ENCODE measurements around the gene PLAGL2.
"Not testable (repeated sequence)": the region's sequence is repeated elsewhere in the genome, so short reads cannot be mapped to it uniquely, and the experiment has no call there.

PLAGL2 gene

DNA sequence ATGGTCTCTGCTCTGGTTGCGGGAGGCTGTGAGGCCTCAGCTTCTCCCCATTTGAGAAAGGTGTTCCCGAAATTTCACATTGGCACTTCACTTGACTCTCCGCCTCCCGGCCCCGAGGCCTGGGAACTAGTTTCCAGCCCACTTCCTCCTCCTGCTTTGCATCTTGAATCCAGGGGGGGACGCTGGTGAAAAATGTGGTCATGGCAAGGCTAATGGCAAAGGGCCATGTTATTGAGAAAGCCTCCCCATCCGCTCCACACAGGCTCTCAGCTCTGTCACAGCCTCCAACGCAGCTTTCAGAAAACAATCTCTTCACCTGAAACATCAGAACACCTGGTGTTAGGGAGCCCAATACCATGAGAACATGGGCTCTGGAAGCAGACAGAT lies 5.6 kb downstream of the PLAGL2 start:
- no peak for DNase-seq

DNA sequence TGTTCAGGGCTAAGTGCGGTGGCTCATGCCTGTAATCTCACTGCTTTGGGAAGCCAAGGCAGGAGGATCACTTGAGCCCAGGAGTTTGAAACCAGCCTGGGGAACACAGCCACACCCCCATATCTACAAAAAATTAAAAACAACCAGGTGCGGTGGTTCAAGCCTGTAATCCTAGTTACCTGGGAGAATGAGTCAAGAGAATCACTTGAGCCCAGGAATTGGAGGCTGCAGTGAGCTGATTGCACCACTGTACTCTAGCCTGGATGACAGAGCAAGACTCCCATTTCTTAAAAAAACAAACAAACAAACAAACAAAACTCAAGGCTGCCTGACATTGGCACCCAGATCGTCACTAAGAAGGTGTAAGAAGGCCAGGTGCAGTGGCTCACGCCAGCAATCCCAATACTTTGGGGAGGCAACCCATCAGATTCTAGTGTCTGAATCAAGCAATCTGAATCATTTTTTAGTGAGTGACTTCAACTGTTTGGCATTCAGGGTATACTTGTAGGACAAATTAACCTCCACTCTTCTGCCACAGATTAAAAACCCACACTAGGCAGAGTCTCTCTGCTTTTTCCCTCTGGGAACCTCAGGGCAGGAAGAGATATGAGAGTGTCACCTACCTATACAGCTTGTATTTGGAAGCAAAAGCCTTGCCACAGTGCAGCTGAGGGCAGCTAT lies 6.1 kb downstream of the PLAGL2 start:
- DNase-seq = no peak

DNA sequence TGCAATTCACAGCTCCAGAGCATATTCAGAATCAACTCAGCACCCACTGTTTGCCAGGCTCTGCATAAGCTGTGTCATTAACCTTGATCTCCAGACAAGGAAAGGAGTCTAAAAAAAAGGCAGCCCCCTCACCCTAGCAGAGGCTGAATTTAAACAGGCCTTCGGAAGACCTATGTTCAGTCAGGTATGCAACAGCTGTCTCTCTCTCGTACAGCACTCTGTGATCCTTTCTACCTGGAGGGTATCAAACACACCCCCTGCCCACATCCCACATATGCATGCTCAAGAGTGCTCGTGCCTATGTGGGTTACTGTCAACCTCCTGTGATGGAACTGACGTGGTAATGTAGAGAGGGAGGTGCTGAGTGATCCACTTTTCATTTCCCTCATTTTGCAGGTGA lies 8.5 kb downstream of the PLAGL2 start:
- DNase-seq = no peak

DNA sequence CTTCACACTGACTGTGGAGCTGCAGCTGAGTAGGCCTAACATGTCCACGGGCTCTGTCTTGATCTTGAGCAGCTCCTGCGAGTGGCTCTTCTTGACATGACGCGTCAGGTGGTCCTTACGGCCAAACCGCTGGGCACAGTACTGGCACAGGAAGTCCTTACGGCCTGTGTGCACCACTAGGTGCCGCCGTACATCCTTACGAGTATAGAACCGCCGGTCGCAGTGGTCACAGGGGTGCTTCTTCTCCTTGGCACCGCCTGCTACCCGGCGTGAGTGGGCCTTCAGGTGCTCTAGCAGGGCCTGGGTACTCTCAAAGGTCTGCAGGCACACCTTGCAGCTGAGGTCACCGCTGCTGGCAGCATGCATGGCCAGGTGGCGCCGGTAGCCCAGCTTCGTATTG lies 10.4 kb downstream of the PLAGL2 start:
- DNase-seq = not testable (repeated sequence)

DNA sequence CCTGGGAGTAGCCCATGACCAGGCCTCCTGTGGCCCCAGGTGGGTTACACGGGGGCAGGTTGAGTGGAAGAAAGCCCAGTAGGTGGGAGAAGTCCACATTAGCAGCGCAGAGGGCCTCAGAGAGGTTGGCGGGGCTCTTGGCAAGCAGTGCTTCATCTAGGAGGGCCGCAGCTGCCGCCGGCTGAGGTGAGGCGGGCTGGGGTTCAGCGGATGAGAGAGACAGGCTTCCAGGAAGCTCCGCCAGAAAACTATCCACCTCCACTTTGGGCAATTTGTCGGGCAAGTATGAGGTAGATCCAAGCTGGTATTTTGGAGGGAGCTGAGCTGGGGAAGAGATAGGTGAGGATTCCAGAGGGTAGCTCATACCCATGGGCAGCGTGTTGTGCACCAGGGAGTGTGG lies 10.9 kb downstream of the PLAGL2 start:
- DNase-seq = not testable (repeated sequence)

DNA sequence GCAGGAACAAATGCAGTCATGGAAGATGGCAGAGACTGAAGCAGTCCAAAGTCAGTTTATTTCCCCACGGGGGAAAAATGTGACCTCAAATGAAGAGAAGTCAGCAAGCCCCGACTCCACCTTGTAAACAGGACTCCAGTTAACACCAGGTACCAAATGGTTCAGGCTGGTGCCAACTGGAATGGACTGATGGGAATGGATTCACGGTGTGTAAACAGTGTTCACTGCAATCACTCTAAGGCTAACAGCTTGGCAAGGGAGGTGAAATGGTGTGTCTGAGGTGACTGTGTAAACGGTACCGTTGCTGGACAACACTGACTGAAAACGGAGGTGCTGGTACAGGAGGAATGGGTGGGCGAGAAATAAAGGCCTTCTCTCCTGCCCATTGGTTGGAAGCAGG lies 12.0 kb downstream of the PLAGL2 start:
- no peak for DNase-seq

DNA sequence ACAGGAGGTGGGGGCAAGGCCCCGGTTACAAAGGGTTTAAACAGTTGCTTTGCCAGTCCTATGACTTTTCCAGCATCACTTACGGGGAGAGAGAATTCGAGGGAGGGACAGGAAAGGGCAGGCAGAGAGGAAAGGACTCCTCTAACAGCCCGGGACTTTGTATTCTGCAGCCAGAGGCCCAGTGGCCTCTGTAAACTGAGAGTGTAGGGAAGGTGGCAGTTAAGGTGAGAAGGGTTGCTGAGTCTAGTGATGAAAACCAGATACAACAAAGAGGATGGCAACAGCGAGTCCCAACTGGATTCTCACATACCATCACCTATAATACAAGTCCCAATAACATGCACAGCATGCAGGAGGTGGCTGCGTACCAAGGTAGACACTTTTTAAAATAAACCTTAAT lies 13.5 kb downstream of the PLAGL2 start:
- DNase-seq = no peak

DNA sequence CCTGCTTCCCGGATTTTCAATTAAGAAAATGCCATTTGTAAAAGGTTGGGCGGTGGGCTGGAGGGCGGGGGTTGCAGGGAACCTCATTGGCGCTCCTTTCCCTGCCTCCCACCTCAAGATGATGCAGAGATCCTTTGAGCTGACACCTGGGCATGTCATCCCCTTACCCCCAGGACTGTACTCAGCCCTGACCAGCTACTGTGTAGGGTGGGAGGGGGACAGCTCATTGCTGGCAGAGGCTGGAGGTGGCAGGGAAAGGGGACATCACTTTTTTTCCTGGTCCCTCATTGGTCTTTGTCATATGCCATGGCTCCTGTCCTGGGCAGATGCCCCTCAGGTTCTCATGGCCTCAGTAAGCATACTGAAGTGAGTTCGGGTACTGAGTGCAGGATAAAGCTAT lies 14.2 kb downstream of the PLAGL2 start:
- DNase-seq = not testable (repeated sequence)

DNA sequence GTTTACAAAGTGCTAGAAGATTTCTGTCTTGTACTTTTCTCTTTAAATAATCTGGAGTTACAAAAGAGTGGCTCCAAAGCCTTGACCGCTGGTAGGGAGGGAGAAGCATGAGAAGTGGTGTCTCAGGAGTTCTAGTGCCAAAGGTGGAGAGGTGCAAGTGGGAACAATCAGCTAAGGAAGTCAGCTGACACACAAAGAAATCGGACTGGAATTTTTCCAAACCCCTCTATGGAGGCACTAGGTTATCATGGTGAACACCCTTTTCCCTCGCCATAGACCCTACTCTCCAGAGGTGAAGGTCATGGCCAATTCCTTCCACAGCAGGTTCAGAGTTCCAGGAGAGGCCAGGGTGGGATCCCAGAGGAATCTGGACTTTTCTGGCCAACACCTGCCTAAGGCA lies 14.8 kb downstream of the PLAGL2 start:
- DNase-seq = no peak

DNA sequence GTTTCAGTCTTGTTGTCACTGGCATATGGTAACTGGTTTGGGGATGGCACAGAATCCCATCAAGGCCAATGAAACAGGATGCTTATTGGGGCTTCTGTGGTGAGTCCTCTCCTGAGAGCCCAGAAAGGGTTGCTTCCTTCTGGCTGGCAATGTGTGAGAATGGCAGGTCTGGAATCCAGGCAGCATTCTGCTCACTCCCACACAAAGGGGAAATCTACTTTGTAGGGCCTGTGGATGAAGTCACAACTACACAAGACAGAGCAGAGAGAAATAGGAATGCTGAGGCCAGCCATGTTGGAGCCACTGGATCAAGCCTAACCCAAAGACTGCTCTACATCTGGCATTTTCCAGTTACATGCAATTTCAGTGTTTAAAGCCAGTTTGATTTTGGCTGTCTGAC lies 15.7 kb downstream of the PLAGL2 start:
- DNase-seq = no peak

DNA sequence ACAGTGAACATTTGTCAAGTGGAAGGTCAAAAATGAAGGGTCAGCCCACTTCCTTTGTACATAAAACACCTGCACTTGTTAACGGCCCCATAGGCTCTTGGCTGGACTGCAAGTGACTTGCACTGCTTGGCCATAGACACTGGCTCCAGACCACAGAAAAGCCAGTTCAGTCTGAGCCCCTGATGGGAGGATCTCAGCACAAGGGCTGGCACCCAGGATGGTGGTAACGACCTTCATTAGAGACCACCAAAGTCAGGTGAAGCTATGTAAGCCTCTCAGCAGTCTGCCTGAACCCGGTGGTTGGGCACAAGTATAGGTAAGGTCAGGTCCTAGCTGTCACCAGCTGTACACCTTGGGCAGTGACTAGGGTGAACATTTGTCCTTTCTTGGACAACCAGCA lies 16.1 kb downstream of the PLAGL2 start:
- DNase-seq = no peak

DNA sequence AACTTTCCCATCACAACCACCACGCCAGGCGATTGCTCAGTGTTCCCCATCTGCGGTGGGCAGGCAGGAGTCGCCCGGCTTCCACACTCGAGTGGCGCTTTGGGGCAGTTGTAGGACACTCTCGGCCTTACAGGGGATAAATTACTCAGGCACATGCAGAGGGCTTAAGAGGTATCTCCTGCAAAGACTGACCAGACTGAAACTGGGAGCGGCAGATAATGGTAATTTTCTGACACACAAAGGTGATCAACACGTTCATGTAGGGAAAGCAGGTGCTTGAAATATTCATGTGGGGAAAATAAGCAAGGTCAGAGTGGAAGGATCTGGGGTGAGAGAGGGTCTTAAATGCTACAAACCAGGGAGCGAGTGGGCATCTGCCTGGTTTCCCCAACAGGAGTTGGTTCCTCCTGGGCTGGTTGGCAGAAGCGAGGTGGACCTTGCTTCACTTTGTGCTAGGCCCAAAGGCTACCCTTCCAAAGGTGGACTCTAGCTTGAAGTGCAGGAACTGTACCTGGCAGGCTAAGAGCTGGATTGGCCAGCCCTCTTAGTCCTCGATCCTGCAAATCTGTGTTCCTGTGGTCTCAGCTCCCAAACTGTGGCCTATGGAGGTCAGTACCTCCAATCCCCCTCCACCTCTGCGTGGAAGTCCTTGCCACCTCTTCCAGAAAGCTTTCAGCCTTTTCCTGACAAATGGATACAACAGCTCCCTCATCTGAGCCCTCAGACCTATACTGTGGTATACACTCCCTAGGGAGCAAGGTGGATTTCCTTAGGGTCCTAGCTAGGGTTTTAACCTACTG lies 16.7 kb downstream of the PLAGL2 start:
- no peak for DNase-seq

DNA sequence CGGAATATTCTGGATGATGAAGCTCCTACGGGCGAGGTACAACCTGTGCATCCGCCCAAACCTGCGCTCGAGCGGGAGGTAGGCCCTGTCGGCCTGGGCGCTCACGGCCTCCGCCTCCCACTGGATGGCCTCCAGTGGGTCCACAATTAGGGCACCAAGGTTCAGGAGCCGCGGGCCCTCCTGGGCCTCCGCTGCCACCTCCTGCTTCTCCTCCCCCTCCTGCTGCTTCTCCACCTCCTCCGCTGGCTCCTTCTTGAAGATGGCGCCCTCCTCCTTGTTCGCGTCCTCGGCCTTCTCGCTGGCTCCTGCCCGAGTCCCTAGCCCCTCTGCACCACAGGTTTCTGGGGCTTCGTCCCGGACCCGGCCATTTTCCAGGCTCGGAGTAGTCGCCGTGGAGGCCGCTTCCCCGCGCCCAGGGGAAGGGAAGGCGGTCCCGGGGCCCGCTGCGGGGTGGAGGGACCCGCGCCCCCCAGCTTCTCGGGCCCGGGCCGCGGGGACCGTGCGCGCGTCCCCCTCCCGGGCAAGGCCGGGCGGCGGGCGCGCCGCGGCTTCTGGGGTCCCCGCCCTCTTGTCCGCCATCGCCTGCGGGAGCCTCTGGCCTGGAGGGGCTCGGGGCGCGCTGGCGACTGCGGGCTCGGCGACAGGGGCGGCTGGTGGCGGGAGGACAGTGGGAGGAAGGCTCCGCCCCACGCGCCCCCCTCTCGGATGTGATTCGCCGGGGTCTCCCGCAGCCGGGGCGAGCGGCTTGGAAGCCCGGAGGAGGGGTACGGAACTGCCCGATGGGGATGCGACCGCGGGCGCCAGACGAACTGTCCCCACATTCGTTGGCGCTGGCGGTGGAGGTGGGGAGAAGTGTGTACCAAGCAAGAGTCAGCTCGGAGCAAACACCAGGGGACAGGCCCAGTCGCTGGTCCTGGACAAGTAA lies 17.6 kb downstream of the PLAGL2 start:
- DNase-seq = no peak

DNA sequence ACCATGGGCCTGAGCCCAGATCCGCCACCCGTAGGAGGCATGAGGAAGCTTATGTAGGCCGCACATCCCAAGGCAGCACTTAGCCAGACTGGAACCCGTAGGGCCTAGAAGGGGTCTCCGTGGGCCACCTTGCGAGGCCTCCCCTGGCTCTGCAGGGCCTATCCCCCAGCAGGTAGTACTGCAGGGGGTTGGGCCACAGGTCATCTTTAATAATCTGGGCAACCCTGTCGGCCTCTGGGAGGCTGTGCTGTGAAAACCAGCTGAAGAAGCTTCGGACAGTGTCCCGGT lies 18.5 kb downstream of the PLAGL2 start:
- no peak for DNase-seq

DNA sequence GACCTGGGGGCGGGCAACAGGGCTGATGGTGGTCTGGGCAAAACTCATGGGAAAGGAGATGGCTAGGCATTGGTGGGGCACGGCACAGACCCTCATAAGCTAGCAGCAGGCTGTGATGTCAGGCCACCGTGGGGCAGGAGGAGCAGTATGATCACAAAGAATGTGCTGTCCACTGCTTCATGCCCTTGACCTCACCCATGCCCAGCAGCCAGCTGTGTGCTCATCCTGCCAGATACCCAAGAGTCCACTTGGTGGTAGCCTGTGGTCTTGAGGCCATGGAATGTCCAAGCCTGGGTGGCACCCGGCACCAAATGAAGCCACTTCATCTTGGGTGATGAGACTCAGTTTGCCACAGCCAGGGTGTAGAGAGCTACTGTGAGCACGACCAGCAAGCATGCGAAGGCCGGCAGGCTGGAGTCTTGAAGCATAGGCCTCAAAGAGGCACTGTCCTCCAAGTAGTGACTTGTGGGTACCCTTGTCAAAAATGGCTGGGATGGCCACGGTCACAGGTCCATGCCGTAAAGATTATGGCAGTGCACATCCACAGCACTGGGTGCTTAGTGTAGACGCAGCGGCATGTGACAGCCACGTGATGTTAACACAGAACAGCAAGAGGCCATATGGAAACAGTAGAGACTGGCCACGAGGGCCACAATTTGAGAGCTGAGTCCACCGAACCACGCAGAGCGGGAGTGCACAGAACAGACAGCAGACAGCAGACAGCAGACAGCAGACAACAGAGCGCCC lies 19.0 kb downstream of the PLAGL2 start:
- no peak for DNase-seq

DNA sequence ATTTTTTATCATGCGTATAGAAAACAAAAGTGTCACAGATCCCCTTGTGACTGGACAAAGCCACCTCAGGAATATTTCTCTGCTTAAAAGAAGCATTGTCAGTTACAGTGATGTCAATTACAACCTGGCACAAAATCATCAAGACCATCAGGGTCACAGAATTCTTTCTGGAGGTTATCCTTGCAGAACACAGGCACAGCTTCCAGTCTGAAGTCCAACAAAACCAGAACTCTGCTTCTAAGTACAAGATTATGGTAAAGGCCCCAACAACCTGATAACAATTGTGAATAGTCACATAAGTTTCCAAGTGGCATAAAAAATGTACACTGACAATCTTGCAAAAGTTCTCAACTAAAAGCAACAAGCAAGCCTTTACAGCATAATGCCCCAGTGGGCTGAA lies 21.0 kb downstream of the PLAGL2 start:
- DNase-seq = no peak

DNA sequence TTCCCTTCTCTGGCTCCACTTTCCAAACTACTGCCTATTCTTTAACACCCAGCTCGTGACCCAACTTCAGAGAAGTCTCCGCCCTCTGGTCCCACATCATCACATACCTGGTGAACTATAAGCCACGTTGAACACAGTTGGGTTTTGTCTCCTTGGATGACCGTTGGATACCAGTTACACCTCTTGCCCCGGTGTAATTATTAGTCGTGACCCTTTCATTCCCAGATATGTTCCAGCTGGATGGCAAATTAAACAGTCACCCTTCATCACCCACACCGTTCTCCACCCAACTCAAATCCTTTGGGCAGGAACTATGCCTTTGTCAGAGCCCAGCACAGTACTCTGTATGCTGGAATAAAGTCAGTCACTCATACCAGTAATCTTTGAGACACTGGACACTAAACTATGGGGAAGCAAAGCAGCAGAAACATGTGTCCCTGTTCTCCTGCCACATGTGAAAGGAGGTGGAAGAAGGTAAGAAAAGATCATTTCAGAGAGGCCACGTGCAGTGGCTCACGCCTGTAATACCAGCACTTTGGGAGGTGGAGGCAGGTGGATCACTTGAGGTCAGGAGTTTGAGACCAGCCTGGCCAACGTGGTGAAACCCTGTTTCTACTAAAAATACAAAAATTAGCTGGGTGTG lies 22.5 kb downstream of the PLAGL2 start:
- DNase-seq = no peak

DNA sequence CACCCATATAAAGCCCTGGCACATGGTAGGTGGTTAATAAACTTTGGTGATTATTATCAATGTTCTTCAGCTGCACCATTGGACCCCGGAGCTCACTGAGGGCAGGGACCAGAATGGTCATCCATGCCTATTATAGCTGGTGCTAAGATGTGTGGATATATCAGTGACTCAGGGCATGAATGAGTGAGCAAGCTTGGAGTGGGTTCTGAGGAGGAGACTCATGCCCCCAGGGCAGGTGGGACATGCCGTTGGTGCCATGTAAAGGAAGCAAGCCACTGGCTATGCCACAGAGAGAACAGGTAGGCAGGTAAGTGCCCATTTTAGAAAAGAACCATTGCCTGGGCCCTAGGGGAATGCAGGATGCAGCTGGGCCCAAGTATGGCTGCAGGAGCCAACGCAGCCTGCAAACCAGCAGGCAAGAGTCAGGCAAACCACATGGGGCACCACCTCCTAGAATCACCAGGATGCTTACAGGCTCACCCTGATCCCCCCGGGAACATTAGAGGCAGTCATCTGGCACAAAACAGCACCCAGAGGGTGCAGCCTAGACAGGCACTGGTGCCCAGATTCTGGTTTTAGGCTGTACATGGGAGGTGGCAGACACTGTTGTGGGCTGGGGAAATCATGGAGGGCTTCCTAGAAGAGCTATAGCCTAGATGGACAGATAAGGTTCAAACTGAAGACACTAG lies 23.5 kb downstream of the PLAGL2 start:
- no peak for DNase-seq

DNA sequence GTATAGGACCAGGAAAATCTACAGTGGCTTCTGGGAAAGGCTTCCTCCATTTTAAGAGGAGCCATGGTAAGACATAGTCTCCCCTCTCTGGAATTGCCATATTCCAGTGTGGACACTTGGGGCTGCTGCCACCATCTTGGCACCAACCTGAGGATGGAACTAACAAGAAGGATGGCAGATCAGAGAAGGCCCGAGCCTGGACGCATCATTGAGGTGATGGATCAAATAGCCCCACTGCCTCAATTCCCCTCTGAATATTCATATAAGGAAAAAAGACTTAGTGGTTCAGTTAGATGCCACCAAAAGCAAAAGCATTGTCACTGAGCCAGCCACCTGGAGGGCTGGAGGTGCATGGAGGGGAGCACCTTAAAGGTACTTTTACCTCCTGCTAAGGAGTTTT lies 25.9 kb downstream of the PLAGL2 start:
- DNase-seq = no peak

DNA sequence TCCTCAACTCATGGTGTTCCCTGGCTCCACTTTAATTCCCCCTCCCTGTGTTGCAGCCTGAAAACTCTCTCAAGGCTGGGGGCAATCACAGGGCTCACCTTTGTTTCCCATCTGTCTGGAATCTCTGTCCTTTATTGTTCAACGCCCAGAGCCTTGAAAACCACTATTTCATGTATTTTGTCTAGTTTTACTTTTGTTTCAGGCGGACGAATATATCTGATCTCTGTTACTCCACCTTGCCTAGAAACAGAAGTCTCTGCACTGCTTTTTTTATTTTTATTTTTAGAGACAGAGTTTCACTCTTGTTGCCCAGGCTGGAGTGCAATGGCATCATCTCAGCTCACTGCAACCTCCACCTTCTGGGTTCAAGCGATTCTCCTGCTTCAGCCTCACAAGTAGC lies 27.6 kb downstream of the PLAGL2 start:
- DNase-seq = no peak

DNA sequence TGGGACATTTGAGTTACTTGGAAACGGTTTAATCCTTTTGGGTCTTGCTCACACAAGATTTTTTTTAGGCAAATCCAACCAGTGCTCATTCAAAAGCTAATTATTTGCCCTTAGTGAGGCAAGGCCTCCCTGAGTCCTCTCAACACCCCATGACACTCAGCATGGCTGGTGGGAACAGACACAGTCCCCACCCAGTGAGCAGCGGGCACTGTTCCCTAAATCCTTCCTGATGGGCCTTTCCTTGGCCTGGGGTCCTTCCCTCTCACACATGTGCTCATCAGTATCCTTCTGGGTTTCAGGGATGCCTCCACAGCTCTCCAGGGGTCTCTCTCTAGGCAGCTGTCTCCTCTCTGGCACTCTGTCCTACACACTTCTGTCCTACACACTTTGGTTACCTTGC lies 28.0 kb downstream of the PLAGL2 start:
- DNase-seq = no peak

DNA sequence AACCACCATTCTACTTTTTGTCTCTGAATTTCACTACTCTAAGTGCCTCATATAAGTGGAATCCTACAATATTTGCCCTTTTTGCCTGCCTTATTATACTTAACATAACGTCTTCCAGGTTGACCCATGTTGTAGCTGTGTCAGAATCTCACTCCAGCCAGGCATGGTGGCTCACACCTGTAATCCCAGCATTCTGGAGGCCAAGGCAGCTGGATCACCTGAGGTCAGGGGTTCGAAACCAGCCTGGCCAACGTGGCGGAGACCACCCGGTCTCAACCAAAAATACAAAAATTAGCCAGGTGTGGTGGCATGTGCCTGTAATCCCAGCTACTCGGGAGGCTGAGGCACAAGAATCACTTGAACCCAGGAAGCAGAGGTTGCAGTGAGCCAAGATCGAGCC lies 29.8 kb downstream of the PLAGL2 start:
- not testable (repeated sequence) for DNase-seq
